Sigmoid colon (tissue), 3 donors: ENCODE measurements around the gene GRID2.

Experiments
- POLR2A ChIP-seq, 2 donors: fragments of 450-650 bp; IDR thresholded peaks; one replicate each; pipeline ENCODE4 v1.6.1; 2016; ENCODE audit warnings: antibody characterized with exemption in 2 of 2, mild to moderate bottlenecking in 2 of 2, moderate library complexity in 2 of 2
- TF ChIP-seq, protein P1 (sequence below), 4 experiments: fragments of 450-650 bp in 3 of 4; fragments of 200-600 bp in 1 of 4; IDR thresholded peaks; one replicate each; pipeline ENCODE4 v1.5.1; 2016 to 2019; ENCODE audit warnings: antibody characterized with exemption in 4 of 4, mild to moderate bottlenecking in 3 of 4, moderate library complexity in 2 of 4

DNA sequence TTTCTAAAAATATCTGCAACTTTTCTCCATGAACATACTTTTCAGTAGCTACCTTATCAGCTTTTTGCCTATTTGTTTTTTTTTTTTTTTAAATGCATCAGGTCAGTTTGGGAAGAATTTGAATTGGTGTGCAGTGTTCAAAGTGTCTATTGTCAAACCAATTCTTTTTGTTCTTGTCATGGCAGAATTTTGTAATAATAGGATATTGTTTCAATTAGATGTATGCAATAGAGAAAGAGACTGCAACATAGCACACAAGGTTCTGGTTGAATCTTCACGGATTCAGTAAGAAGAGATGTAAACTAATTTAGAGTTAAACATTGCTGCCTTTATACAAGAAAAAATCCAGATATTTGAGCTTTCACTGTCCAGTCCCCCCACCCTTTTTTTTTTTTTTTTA, 277.1 kb downstream of the GRID2 start:
- no peak for TF ChIP-seq POLR2A (IDR thresholded peaks at IDR 0.05)
- TF ChIP-seq, protein P1, sequence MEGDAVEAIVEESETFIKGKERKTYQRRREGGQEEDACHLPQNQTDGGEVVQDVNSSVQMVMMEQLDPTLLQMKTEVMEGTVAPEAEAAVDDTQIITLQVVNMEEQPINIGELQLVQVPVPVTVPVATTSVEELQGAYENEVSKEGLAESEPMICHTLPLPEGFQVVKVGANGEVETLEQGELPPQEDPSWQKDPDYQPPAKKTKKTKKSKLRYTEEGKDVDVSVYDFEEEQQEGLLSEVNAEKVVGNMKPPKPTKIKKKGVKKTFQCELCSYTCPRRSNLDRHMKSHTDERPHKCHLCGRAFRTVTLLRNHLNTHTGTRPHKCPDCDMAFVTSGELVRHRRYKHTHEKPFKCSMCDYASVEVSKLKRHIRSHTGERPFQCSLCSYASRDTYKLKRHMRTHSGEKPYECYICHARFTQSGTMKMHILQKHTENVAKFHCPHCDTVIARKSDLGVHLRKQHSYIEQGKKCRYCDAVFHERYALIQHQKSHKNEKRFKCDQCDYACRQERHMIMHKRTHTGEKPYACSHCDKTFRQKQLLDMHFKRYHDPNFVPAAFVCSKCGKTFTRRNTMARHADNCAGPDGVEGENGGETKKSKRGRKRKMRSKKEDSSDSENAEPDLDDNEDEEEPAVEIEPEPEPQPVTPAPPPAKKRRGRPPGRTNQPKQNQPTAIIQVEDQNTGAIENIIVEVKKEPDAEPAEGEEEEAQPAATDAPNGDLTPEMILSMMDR (IDR thresholded peaks at IDR 0.05): no peak
